NCI-H1417 treated with DMSO at 0.1 percent for 48 hours (cell line): ENCODE data around the gene HPX.
A peak's percentile ranks its signal among the peaks of the same experiment; 100 is the strongest.

Source experiments
- DNase-seq: peaks from one replicate; lab custom pipeline; 2025; lab: John Stamatoyannopoulos, UW

HPX gene

DNA sequence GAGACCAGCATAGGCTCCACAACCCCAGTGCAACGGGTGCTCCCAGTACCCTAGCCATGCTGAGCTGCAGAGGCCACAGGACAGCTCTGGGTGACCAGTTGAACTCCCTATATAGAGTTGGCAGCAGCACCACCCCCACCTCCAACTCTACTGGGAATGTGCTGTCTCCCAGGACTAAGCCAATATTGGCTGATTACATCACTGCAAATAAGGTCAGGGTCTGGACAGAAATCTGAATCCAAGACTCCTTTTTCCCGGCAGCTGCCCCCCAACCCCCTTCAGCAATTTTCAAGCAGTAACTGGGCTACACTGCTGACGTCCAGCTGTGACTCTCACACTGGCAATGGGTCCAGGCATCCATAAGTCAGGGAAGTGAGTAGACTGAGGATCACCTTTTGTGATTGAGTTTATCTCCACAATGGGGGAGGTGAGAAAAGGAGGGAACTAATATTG lies at the start of gene HPX:
Gene HPX, minus strand, starts transcription at position 82 of the 453 bp plus-strand sequence. Its CDS starts 24 bp downstream, at position 58.
- DNase-seq = no peak

- no peak for DNase-seq
Measured at GRCh38 chr11:6489306-6489705, 48.5 kb upstream of the HPX start.

DNA sequence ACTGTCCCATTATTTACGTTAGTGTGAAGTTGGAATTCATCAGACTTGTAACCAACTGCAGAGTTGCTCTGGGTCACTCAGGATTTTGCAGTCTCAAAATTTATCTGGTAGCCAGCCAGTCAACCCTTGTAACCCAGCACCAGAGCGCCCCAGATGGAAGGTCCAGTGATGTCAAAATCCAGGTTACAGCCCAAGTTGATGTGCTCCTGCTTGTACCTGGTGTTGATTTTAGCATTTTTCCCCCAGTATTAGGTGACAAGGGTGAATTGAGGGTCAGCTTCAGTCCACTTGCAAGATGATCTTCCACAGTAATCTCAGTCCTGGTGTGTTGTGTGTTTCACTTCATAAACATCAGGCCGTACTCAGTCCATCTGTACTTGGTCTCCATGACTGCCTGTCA lies 48.0 kb upstream of the HPX start:
- DNase-seq = no peak

- no peak for DNase-seq
Measured at GRCh38 chr11:6488342-6488741, 47.6 kb upstream of the HPX start.

DNA sequence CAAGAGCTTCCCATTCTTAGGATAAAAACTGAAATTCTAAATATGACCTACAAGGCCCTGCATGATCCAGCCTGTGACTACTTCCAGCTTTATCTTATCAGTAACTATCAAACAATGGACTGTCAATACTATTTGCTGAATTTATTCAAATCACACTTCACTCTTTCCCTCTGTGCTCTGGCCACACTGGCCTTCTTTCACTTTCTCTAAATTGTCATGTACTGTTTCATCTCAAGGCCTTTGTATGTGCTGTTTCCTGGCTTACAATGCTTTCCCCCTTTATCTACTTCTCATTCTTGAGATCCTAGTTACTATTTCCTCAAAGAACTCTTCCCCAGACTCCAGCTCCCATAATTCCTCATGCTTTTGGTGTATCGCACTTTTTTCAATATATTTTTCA lies 46.2 kb upstream of the HPX start:
- DNase-seq = no peak

DNA sequence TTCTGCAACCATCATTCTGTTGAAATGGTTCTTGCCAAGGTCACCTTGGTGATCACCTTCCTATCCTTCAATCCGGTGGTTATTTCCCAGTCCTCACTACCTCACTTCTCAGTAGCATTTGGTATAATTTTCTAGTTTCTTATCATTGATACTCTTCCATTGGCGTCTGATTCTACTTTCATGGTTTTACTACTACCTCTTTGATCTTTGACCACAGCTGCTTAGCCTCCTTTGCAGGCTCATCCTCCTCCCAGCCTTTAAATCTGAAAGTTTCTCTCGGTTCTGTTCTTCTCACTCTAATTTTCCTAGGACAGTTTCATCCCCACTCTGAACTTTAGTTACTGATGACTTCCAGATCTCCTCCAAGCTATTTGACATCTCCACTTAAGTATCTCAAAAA lies 45.5 kb upstream of the HPX start:
- no peak for DNase-seq

GRCh38 chr11:6485661-6486060 lies 44.9 kb upstream of the HPX start:
- DNase-seq = no peak

- no peak for DNase-seq
Measured at GRCh38 chr11:6483015-6483414, 42.2 kb upstream of the HPX start.

DNA sequence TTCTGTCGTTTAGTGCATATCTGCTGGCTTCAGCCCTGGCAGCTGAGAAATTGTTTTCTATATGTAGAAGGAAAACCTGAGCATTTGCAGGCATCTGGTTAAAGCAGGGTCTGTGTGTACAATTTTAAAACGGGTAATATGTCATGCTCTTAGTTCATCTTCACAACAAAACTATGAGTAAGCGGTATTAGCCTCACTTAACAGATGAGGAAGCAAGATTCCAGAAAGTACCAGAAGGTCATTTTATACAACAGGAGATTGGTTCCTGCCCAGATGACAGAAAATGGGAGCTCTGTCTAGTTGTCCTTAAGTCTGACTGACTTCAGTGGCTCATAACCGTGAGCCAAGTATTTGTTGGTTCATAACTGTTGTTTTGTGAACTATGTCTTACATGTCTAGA lies 41.7 kb upstream of the HPX start:
- DNase-seq = no peak

GRCh38 chr11:6481924-6482275 lies 41.1 kb upstream of the HPX start:
- no peak for DNase-seq

GRCh38 chr11:6481012-6481923 lies 40.5 kb upstream of the HPX start, which contains the start of the genes ARFIP2 and TIMM10B:
Gene ARFIP2, minus strand, starts transcription at chr11:6481331. Its CDS starts 910 bp downstream, at chr11:6480421.
Gene TIMM10B, plus strand, starts transcription at chr11:6481501. Its CDS starts 16 bp downstream, at chr11:6481517.
- peak; percentile 88 for DNase-seq

GRCh38 chr11:6480299-6480914 lies 39.6 kb upstream of the HPX start:
- DNase-seq = no peak

DNA sequence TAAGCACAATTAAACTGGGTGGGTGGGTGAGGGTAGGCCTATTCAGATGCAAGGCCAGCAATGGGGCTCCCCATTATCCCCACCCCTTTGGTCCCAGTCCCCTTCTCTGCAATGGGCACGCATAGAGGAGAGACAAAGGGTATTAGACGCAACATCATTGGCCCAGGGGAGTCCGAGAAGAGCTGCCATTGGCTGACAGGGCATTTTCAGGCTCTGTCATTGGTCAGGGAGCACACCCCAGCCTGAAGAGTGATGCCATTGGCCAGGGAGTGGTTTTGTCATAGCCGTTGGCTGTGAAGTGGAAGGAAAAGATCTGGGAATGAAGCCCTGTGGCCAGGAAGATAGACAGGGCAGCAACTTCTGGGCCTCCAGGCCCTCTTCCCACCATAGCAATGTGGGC lies 35.8 kb upstream of the HPX start:
- no peak for DNase-seq

DNA sequence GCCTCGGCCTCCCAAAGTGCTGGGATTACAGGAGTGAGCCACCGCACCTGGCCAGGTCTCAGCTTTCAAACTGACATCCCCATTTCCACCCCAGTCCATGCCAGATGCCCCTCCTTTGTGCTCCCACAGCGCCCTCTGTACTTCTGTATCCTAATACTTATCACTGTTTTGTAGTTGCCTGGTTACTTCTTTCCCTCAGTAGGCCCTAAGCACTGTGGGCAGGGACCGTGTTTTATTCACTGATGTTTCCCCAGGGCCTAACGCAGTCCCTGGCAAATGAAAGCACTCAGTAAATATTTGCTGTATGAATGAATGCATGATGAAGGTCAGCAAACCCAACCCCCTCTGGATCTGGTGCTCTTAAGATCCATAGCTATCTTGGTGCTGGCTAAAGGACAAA lies 35.1 kb upstream of the HPX start:
- DNase-seq = no peak

- no peak for DNase-seq
Measured at GRCh38 chr11:6474806-6475500, 34.2 kb upstream of the HPX start.

GRCh38 chr11:6474413-6474792 lies 33.6 kb upstream of the HPX start:
- DNase-seq = no peak

GRCh38 chr11:6473451-6474412 lies 32.9 kb upstream of the HPX start, which contains the start of gene TRIM3:
Gene TRIM3, minus strand, starts transcription at chr11:6473941. Its CDS starts 8,246 bp downstream, at chr11:6465695.
- DNase-seq = peak; percentile 24

GRCh38 chr11:6472934-6473333 lies 32.1 kb upstream of the HPX start:
- DNase-seq = no peak

DNA sequence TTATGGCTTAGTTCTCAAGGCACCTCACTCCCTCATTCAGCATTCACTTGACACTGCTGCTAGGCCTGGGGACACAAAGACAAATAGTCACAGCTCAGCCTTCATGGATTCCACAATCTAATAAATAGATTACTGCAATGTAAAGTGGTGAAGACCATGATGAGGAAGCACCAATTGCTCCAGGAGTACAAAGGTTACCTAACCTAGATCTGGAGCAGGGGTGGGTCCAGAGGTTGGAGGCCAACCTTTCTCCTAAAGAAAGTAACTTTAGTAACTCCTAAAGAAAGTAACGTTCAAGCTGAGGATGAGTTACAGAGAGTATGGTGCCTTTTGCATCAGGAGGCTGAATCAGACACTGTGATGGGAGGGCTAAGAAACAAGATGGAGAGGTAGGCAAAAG lies 28.8 kb upstream of the HPX start:
- no peak for DNase-seq

- DNase-seq = no peak
Measured at GRCh38 chr11:6468712-6469495, 28.1 kb upstream of the HPX start.

- DNase-seq = no peak
Measured at GRCh38 chr11:6459099-6459450, 18.3 kb upstream of the HPX start.
